Mucosa of descending colon (tissue), 3 donors: ENCODE results near the gene WDFY4. TPM values are rescaled to one million over a fixed set of nuclear protein-coding genes. Genes with fewer than 3 reads are reported as not detected.

Experiments
- ATAC-seq: fragments of 200-7000 bp; cut with Tn5 transposase; one replicate; pipeline ENCODE4 v1.9.1; 2020; ENCODE audit warnings: mild to moderate bottlenecking, moderate library complexity
- DNase-seq, 3 donors: peaks; one replicate each; pipeline ENCODE4 v3.0.0-alpha.2; 2020
- H3K36me3 ChIP-seq: fragments of 200-600 bp; one replicate; pipeline ENCODE4 v1.8.0; 2021; ENCODE audit warnings: low read depth, mild to moderate bottlenecking
- H3K4me1 ChIP-seq: fragments of 200-600 bp; one replicate; pipeline ENCODE4 v1.8.0; 2021; ENCODE audit warnings: low read depth, mild to moderate bottlenecking
- H3K4me3 ChIP-seq: fragments of 200-600 bp; one replicate; pipeline ENCODE4 v1.8.0; 2021; ENCODE audit warnings: mild to moderate bottlenecking
- H3K9me3 ChIP-seq: fragments of 200-600 bp; one replicate; pipeline ENCODE4 v1.8.0; 2021; ENCODE audit warnings: mild to moderate bottlenecking
- CTCF ChIP-seq: fragments of 200-600 bp; IDR thresholded peaks from one replicate; pipeline ENCODE4 v1.8.0; 2022; ENCODE audit warnings: antibody characterized with exemption, mild to moderate bottlenecking
- intact Hi-C, 2 donors: fragments of 100-400 bp; cut with DNase I in 1 of 2; cut with micrococcal nuclease in 1 of 2; formaldehyde crosslinking; loops; one replicate each; pipeline versions ENCODE4 v1.11.0 to v1.11.1; 2022; cut with DNase I, micrococcal nuclease
- total RNA-seq, 3 donors: library from RNA; stranded (reverse); fragmentation: NEBNext Ultra II Directional in 2 of 3; extraction: Animal tissue kit (Norgen Biotek cat#: 25700) in 2 of 3; gene quantifications; one replicate each; pipeline versions ENCODE4 v1.2.1 to v1.2.4, GENCODE V29; 2021 to 2023
- donor health status: DM: no; HTN: no; CAD: no; lungs with moderate emphysema.
- donor health status: DM: no; HTN: no; CAD: no.
- donor health status: DM: no; HTN: yes; CAD: no.

Gene WDFY4
- total RNA-seq, 3 donors from 2014 or later: 2.1 to 3.3 (median 2.2) TPM

- Histone ChIP-seq H3K9me3 (no peaks in the 10 kb centered on the region), H3K4me3 (no peak overlapping the region), H3K36me3 (no peaks in the 10 kb centered on the region), H3K4me1 (no peaks in the 10 kb centered on the region)
- no peak for TF ChIP-seq CTCF
- no peak for ATAC-seq
- intact Hi-C loops: no loop called here
- no peak for DNase-seq
Observed at GRCh38 chr10:48751730-48752129, 67.1 kb downstream of the WDFY4 start.

- DNase-seq (no peak), ATAC-seq (no peak)
- Histone ChIP-seq H3K4me1 (no peaks in the 10 kb centered on the region), H3K36me3 (no peaks in the 10 kb centered on the region), H3K9me3 (no peaks in the 10 kb centered on the region), H3K4me3 (no peak overlapping the region)
- intact Hi-C loops: no loop called here
- no peak for TF ChIP-seq CTCF
Observed at GRCh38 chr10:48758411-48758810, 73.7 kb downstream of the WDFY4 start.

GRCh38 chr10:48759113-48759901 is 74.6 kb downstream of the WDFY4 start:
- Histone ChIP-seq H3K36me3 (no peaks in the 10 kb centered on the region), H3K4me3 (no peak overlapping the region), H3K9me3 (no peaks in the 10 kb centered on the region), H3K4me1 (no peaks in the 10 kb centered on the region)
- intact Hi-C loops: no loop called here
- no peak for TF ChIP-seq CTCF
- DNase-seq (no peak), ATAC-seq (no peak)

GRCh38 chr10:48760983-48761382 is 76.3 kb downstream of the WDFY4 start:
- H3K4me3 ChIP-seq: no peak overlapping the region
- ATAC-seq: no peak
- TF ChIP-seq CTCF: no peak
- DNase-seq: no peak
- H3K36me3 ChIP-seq: no peaks in the 10 kb centered on the region
- intact Hi-C loops: no loop called here
- no peaks in the 10 kb centered on the region for H3K9me3 ChIP-seq
- H3K4me1 ChIP-seq: no peaks in the 10 kb centered on the region

- no peak for TF ChIP-seq CTCF
- no peaks in the 10 kb centered on the region for H3K9me3 ChIP-seq
- H3K4me3 ChIP-seq: no peak overlapping the region
- H3K4me1 ChIP-seq: no peaks in the 10 kb centered on the region
- no peaks in the 10 kb centered on the region for H3K36me3 ChIP-seq
- ATAC-seq: no peak
- DNase-seq: no peak
- intact Hi-C loops: no loop called here
Observed at GRCh38 chr10:48762064-48763042, 77.7 kb downstream of the WDFY4 start.
